ENCODE measurements around the gene ETV6.
"Not testable (repeated sequence)": the region's sequence is repeated elsewhere in the genome, so short reads cannot be mapped to it uniquely, and the experiment has no call there.

ETV6 gene

DNA sequence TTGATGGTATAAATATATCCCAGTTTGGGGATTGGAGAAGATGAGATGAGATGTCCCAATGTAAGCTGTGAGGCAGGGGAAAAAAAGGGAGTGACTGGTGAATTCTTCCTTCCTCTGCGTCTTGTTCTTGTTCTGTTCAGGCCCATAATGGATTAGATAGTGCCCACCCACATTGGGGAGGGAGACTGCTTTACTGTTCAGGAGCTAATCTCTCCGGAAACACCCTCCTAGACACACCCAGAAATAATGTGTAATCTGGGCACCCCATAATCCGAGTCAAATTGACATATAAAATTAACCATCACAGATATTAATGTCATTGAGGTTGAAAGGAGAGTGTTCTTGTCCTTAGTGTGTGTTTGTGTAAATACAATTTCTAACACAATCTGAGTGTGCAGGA lies 29.3 kb downstream of the ETV6 start:
- Histone ChIP-seq H2AFZ (ENCODE audit: low read depth) (no peak overlapping the region), H3K79me2 (ENCODE audit: insufficient read depth, low read depth) (no peaks in the 10 kb centered on the region), H4K20me1 (ENCODE audit: insufficient read depth) (no peaks in the 10 kb centered on the region), H3K27me3 (ENCODE audit: insufficient read depth, low read depth) (no peaks in the 10 kb centered on the region), H3K4me2 (no peak overlapping the region), H3K27ac (no peak overlapping the region), H3K4me3 (IDR thresholded peaks at IDR 0.05; ENCODE audit: insufficient read depth, low read depth, low read length) (no peak overlapping the region), H3K4me1 (ENCODE audit: low read depth, poor library complexity, severe bottlenecking) (no peaks in the 10 kb centered on the region), H3K9ac (no peak overlapping the region), H3K36me3 (ENCODE audit: insufficient read depth) (no peaks in the 10 kb centered on the region)
- TF ChIP-seq, protein P1, sequence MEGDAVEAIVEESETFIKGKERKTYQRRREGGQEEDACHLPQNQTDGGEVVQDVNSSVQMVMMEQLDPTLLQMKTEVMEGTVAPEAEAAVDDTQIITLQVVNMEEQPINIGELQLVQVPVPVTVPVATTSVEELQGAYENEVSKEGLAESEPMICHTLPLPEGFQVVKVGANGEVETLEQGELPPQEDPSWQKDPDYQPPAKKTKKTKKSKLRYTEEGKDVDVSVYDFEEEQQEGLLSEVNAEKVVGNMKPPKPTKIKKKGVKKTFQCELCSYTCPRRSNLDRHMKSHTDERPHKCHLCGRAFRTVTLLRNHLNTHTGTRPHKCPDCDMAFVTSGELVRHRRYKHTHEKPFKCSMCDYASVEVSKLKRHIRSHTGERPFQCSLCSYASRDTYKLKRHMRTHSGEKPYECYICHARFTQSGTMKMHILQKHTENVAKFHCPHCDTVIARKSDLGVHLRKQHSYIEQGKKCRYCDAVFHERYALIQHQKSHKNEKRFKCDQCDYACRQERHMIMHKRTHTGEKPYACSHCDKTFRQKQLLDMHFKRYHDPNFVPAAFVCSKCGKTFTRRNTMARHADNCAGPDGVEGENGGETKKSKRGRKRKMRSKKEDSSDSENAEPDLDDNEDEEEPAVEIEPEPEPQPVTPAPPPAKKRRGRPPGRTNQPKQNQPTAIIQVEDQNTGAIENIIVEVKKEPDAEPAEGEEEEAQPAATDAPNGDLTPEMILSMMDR (conservative IDR thresholded peaks at IDR 0.05; ENCODE audit: low read depth, low read length), result no peak

- Histone ChIP-seq H4K20me1 (ENCODE audit: insufficient read depth) (no peaks in the 10 kb centered on the region), H3K4me1 (ENCODE audit: low read depth, poor library complexity, severe bottlenecking) (no peaks in the 10 kb centered on the region)
- TF ChIP-seq, protein P1 (conservative IDR thresholded peaks at IDR 0.05; ENCODE audit: low read depth, low read length), result no peak
Observed at GRCh38 chr12:11681207-11681606, 31.7 kb downstream of the ETV6 start.

GRCh38 chr12:11681695-11682094 lies 32.2 kb downstream of the ETV6 start:
- not testable (repeated sequence) for H3K4me2 ChIP-seq; H2AFZ ChIP-seq (ENCODE audit: low read depth); H3K36me3 ChIP-seq (ENCODE audit: insufficient read depth); H3K27me3 ChIP-seq (ENCODE audit: insufficient read depth, low read depth); H3K4me3 ChIP-seq (IDR thresholded peaks at IDR 0.05; ENCODE audit: insufficient read depth, low read depth, low read length); H3K4me1 ChIP-seq (ENCODE audit: low read depth, poor library complexity, severe bottlenecking); H4K20me1 ChIP-seq (ENCODE audit: insufficient read depth); H3K79me2 ChIP-seq (ENCODE audit: insufficient read depth, low read depth); H3K9ac ChIP-seq; H3K27ac ChIP-seq

More at GRCh38 chr12:11681207-11681606, 31.7 kb downstream of the ETV6 start:
- Histone ChIP-seq H3K9ac (no peak overlapping the region), H3K4me3 (IDR thresholded peaks at IDR 0.05; ENCODE audit: insufficient read depth, low read depth, low read length) (no peak overlapping the region), H3K36me3 (ENCODE audit: insufficient read depth) (no peaks in the 10 kb centered on the region), H3K4me2 (no peak overlapping the region), H3K79me2 (ENCODE audit: insufficient read depth, low read depth) (peaks cover 4% of the 10 kb centered on the region; the same call in 1 of the 2 replicates), H3K27me3 (ENCODE audit: insufficient read depth, low read depth) (no peaks in the 10 kb centered on the region), H3K27ac (no peak overlapping the region), H2AFZ (ENCODE audit: low read depth) (no peak overlapping the region)

DNA sequence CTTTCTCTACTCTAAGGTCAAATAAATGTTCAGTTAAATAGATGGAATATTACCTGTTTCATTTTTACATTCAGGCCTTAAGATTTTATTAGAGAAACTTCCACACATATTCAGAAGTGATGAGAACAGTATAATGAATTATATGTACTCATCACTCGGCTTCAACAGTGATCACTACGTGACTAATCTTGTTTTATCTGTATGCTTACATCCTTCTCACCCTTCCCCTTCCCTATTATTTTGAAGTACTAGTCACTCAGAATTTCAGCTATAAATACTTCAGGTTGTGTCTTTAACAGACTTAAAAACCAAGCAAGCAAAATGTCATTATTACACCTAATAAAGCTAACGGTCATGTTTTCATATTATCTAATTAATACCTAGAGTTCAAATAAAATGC lies 34.9 kb downstream of the ETV6 start:
- H3K4me3 ChIP-seq (IDR thresholded peaks at IDR 0.05; ENCODE audit: insufficient read depth, low read depth, low read length), result no peak overlapping the region
- H3K79me2 ChIP-seq (ENCODE audit: insufficient read depth, low read depth), result peaks cover 4% of the 10 kb centered on the region; the same call in 1 of the 2 replicates
- H3K27me3 ChIP-seq (ENCODE audit: insufficient read depth, low read depth), result no peaks in the 10 kb centered on the region
- no peak overlapping the region for H3K4me2 ChIP-seq
- H3K9ac ChIP-seq, result no peak overlapping the region
- H3K27ac ChIP-seq, result no peak overlapping the region
- TF ChIP-seq, protein P1 (conservative IDR thresholded peaks at IDR 0.05; ENCODE audit: low read depth, low read length), result no peak
- H2AFZ ChIP-seq (ENCODE audit: low read depth), result no peak overlapping the region
- no peaks in the 10 kb centered on the region for H3K36me3 ChIP-seq (ENCODE audit: insufficient read depth)
- H3K4me1 ChIP-seq (ENCODE audit: low read depth, poor library complexity, severe bottlenecking), result no peaks in the 10 kb centered on the region
- H4K20me1 ChIP-seq (ENCODE audit: insufficient read depth), result no peaks in the 10 kb centered on the region

DNA sequence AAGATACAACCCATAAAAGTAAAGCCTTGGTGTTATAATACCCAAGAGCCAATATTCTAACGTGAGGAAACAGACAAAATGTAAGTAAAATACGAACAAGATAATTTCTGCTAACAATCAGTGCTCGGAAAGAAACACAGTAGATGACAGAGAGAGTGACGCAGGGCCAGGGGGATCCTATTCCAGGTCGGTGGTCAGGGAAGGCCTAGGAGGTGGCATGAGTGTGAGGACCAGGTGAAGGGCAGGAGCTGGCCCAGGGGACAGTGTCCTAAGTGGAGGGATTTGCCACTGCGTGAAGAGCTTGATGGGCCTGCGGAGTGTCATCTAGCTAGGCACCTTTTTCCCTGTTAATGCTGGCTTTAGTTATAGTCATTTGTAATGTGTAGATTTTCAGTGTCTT lies 35.3 kb downstream of the ETV6 start:
- H4K20me1 ChIP-seq (ENCODE audit: insufficient read depth), result no peaks in the 10 kb centered on the region
- no peak overlapping the region for H3K4me3 ChIP-seq (IDR thresholded peaks at IDR 0.05; ENCODE audit: insufficient read depth, low read depth, low read length)
- H2AFZ ChIP-seq (ENCODE audit: low read depth), result no peak overlapping the region
- peaks cover 4% of the 10 kb centered on the region; the same call in 1 of the 2 replicates for H3K79me2 ChIP-seq (ENCODE audit: insufficient read depth, low read depth)
- no peak overlapping the region for H3K4me2 ChIP-seq
- TF ChIP-seq, protein P1 (conservative IDR thresholded peaks at IDR 0.05; ENCODE audit: low read depth, low read length), result no peak
- no peaks in the 10 kb centered on the region for H3K36me3 ChIP-seq (ENCODE audit: insufficient read depth)
- no peaks in the 10 kb centered on the region for H3K27me3 ChIP-seq (ENCODE audit: insufficient read depth, low read depth)
- H3K4me1 ChIP-seq (ENCODE audit: low read depth, poor library complexity, severe bottlenecking), result no peaks in the 10 kb centered on the region
- no peak overlapping the region for H3K27ac ChIP-seq
- no peak overlapping the region for H3K9ac ChIP-seq

Measured in KMS-11 (cell line).